ENCODE data around the gene TOMM22. TPM values are rescaled to one million over a fixed set of nuclear protein-coding genes. Genes with fewer than 3 reads are reported as not detected.

TOMM22 gene
- total RNA-seq, 2 donors from 2014 or later = 40.7 to 42.8 TPM

DNA sequence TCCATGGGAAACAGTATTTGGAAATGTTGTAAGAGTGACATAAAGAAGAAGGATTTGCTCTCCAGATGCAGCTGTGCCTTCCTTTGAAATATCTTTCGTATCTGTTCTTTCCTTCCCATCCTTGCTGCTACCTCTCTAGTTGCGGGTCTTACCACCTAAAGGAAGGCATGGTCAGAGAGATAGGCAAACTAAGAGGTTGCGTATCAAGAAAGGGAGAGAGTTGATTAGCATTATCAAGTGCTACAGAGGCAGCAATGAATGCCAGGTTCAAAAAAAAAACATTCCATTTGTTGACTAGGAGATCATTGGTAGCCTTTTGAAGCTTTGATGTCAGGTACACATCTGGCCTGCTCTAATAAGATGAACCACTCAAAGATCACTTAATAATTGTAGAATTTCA lies 28.6 kb downstream of the TOMM22 start:
- intact Hi-C loops (cut with DNase I) = no loop called here

GRCh38 chr22:38710866-38711265 lies 29.1 kb downstream of the TOMM22 start:
- intact Hi-C loops (cut with DNase I) = no loop called here

More for the DNA sequence above, 28.6 kb downstream of the TOMM22 start:
- DNase-seq (ENCODE audit: low spot score) = no peak

GRCh38 chr22:38712486-38713207 lies 30.9 kb downstream of the TOMM22 start:
- DNase-seq (ENCODE audit: low spot score) = no peak
- intact Hi-C loops (cut with DNase I) = no loop called here

More at GRCh38 chr22:38710866-38711265, 29.1 kb downstream of the TOMM22 start:
- DNase-seq (ENCODE audit: low spot score) = no peak

GRCh38 chr22:38713921-38714320 lies 32.2 kb downstream of the TOMM22 start:
- DNase-seq (ENCODE audit: low spot score) = no peak
- intact Hi-C loops (cut with DNase I) = no loop called here

DNA sequence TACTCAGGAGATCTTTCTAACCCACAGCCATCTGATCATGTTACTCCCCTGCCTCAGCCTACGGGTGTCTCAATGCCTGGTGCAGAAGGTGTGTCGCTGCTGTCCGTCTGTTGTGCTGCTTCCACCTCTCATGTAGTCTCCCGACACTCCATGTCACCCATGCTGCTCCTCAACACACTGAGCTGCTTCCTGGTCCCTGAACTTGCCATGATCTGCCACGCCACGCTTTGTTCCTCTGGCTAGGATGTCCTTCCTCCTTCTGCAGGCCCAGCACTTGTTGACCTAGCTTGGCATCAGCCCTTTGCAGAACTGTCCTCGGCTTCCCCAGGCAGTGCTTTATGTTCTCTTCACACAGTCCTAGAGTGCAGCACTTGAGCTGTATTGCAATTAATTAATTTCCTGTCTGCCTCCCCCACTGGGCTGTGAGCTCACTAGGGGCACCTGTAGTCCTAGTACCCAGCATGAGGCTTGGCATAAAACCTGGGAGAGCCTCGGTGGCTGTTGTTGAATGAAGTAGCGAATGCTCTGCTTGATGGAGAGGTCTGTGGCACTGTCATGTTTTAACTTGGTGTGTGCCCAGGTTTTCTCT lies 33.5 kb downstream of the TOMM22 start:
- intact Hi-C loops (cut with DNase I) = no loop called here
- DNase-seq (ENCODE audit: low spot score) = peak; percentile 70

GRCh38 chr22:38715852-38716251 lies 34.1 kb downstream of the TOMM22 start:
- intact Hi-C loops (cut with DNase I) = no loop called here
- DNase-seq (ENCODE audit: low spot score) = peak; percentile 61

GRCh38 chr22:38716271-38716670 lies 34.5 kb downstream of the TOMM22 start:
- no peak for DNase-seq (ENCODE audit: low spot score)
- intact Hi-C loops (cut with DNase I) = no loop called here

- DNase-seq (ENCODE audit: low spot score) = peak; percentile 77
- intact Hi-C loops (cut with DNase I) = loop anchor here in 1 of 2 donors (1.0 kb wide), 1 partner anchor 31 kb away; no protein-coding TSS in a partner anchor
Observed at GRCh38 chr22:38716826-38717225, 35.1 kb downstream of the TOMM22 start.

DNA sequence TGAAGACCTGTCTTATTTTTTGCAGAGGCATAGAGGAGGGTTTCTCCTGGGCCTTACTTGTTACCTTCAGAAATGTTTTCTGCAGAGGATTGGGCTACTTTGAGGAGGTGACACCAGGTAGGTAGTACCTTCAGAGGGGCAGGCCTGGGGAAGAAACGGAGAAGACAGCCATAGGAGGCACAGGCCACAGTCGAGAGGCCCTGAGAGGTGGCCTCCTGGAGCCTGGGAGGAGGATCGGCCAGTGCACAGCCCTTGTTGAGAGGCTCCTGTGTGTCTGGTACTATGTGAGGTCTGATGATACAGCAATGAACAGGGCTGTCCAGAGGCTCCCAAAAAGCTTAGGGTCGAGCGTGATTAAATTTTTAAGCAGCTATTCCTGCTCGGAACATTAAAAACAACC lies 35.5 kb downstream of the TOMM22 start:
- intact Hi-C loops (cut with DNase I) = loop anchor here in 1 of 2 donors (1.0 kb wide), 1 partner anchor 31 kb away; no protein-coding TSS in a partner anchor
- no peak for DNase-seq (ENCODE audit: low spot score)

DNA sequence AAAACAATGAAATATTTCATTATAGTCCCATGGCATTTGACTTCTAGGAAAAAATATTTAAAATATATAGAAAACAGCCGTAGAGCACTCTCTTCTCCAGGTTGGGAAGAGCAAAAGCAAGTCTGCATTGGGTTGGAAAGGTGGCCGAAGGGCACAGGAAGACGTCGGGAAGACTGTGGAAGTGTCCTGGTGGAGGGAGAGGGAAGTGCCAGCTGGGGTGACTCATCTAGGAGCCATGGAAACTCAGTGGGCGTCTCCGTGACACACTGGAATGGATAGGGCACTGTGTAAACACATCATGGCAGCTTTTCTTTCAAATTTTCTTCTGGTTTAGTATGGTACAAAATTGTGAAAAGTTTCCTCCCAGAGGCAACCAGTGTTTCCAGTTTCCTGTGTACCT lies 36.7 kb downstream of the TOMM22 start:
- intact Hi-C loops (cut with DNase I) = no loop called here
- DNase-seq (ENCODE audit: low spot score) = peak; percentile 83

- intact Hi-C loops (cut with DNase I) = no loop called here
- no peak for DNase-seq (ENCODE audit: low spot score)
Observed at GRCh38 chr22:38719196-38719595, 37.4 kb downstream of the TOMM22 start.

DNA sequence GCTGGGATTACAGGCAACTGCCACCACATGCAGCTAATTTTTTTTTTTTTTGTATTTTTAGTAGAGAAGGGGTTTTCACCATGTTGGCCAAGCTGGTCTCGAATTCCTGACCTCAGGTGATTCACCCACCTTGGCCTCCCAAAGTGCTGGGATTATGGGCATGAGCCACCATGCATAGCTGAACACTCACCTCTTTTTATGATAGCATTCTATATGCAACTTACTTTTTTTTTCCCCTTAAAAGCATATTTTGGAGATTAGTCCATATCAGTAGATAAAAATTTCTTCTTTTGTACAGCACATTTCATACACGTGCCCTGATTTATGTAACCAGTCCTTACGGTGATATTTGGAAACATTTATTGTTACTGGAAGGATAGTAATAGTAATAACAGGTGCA lies 38.6 kb downstream of the TOMM22 start:
- intact Hi-C loops (cut with DNase I) = no loop called here
- DNase-seq (ENCODE audit: low spot score) = no peak

DNA sequence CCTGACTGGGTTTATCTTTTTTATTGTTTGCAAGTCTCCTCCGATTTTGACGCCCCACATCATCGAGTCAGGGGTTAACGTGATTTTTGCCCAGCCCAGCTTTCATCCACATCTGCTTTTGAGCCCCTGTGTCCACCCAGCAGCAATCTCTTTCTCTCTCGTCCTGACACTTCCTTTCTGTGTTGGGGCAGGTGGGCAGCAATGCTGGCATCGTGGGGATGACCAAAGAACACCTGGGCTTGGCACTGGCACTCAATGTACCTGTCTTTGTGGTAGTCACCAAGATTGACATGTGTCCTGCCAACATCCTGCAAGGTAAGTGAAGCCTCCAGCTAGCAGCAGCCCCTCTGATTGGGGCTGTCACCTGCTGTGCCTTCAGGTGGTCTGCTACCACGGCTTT lies 39.8 kb downstream of the TOMM22 start:
- DNase-seq (ENCODE audit: low spot score) = no peak
- intact Hi-C loops (cut with DNase I) = no loop called here

DNA sequence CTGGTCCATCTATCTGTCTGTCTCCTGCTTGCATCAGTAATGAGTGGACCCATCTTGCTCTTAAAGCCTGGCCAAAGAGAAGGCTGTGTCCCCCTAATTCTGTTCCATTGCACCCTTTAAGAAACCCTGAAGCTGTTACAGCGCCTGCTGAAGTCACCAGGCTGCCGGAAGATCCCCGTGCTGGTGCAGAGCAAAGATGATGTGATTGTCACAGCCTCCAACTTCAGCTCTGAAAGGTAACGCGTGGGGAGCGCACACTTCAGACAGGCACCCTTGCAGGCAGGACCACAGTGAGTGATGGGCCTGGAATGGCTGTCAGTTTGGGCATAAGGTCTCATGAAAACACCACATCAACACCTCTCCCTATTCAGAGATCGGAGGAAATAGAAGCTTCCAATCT lies 42.4 kb downstream of the TOMM22 start:
- intact Hi-C loops (cut with DNase I) = no loop called here
- DNase-seq (ENCODE audit: low spot score) = no peak

GRCh38 chr22:38724926-38725571 lies 43.3 kb downstream of the TOMM22 start:
- DNase-seq (ENCODE audit: low spot score) = no peak
- intact Hi-C loops (cut with DNase I) = no loop called here

- no peak for DNase-seq (ENCODE audit: low spot score)
- intact Hi-C loops (cut with DNase I) = no loop called here
Observed at GRCh38 chr22:38725900-38726655, 44.3 kb downstream of the TOMM22 start.

DNA sequence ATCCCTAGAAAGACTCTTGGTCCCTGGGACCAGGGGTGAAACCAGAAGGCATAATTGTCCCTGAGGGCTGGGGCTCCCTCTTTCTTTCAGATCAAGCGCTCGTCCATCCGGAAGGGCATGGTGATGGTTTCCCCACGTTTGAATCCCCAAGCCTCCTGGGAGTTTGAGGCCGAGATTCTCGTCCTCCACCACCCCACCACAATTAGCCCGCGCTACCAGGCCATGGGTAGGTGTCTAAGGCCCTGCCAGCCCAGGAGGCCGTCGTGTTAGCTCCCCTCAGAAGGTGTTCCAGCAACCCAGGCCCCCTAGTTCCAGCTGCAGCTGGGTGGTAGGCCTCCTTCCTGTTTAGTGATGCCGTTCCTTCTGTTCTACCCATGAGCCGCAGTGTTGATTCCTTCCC lies 45.4 kb downstream of the TOMM22 start:
- intact Hi-C loops (cut with DNase I) = no loop called here
- no peak for DNase-seq (ENCODE audit: low spot score)

DNA sequence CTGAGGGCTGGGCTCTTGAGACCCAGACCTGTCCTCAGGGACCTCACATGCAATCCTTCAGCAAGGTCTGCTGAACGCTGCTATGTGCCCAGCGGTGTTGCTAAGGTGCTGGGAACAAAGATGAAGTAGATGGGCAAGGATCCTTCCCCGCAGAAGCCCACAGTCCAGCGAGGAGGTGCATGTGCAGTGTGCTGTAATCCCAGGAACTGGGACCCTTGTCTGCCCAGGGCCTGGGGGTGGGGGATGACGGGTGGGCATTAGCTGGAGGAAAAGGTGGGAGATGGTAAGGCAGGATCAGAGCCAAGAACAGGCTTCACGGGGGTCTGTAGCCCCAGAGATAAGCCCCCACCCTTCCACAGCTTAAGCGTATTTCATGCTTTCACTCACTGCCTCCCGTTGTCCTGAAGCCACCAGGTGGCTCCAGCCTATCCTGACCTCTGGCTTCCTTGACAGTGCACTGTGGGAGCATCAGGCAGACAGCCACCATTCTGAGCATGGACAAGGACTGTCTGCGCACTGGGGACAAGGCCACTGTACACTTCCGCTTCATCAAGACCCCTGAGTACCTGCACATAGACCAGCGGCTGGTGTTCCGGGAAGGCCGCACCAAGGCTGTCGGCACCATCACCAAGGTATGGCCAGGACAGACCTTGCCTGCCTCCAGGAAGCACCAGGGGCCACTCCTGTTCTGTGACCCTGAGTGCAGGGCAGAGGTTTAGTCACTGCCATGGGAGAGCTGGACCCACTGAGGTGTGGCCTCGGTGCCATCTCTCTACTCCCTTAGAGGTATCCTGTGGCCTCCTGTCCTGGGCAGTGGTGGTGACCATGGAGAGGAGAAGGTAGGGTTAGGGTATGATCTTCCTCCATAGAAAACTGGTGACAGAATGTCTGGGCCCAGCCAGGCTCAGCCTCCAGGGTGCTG lies 46.0 kb downstream of the TOMM22 start:
- intact Hi-C loops (cut with DNase I) = no loop called here
- no peak for DNase-seq (ENCODE audit: low spot score)
